K562 (cell line): ENCODE data around the gene ABCC1. TPM values are rescaled to one million over a fixed set of nuclear protein-coding genes. Genes with fewer than 3 reads are reported as not detected.

ENCODE experiments used
- ATAC-seq: fragments of 200-7000 bp; cut with Tn5 transposase; 3 replicates; pipeline ENCODE4 v1.9.1; 2020; ENCODE audit warnings: moderate library complexity
- BruUV-seq: library from RNA; stranded (reverse); fragments of 400-500 nt; replicated peaks from 2 replicates; lab custom pipeline; 2021; lab: Mats Ljungman, UMichigan
- CTCF ChIA-PET: fragments of 300-600 bp; formaldehyde crosslinking; extraction: SDS; loops from one replicate; lab custom pipeline; 2021; ENCODE audit warnings: low intra/inter-chr PET ratio; lab: Yijun Ruan, JAX
- POLR2A ChIA-PET: fragments of 300-600, 350-650 bp; sonication (Branson Sonifier 250); formaldehyde crosslinking; extraction: SDS; loops from one replicate; lab custom pipeline; 2021; ENCODE audit warnings: antibody characterized with exemption, inconsistent platforms; lab: Yijun Ruan, JAX
- DNase-seq, 4 experiments: peaks; one replicate each; pipeline versions ENCODE4 v3.0.0 to v3.0.0-alpha.2; 2011 to 2018; ENCODE audit warnings: low spot score in 3 of 4, mixed read lengths in 3 of 4; ENCODE audit errors: extremely low read depth in 1 of 4
- FAIRE-seq: peaks from 2 replicates; lab custom pipeline; 2011; peaks lifted over from hg19 to GRCh38; lab: Jason Lieb, UNC
- H2AFZ ChIP-seq: 2 replicates; pipeline ENCODE4 v1.6.0; 2011; ENCODE audit warnings: low read depth, low read length, control low read depth, inconsistent platforms
- H3K27ac ChIP-seq: fragments of 200-600 bp; 3 replicates; pipeline ENCODE4 v1.8.0; 2011; ENCODE audit warnings: low read depth, mild to moderate bottlenecking, control low read depth, inconsistent platforms, low read length, moderate library complexity, mixed read lengths; ENCODE audit errors: extremely low read depth
- H3K27me3 ChIP-seq, 2 experiments: fragments of 300-600 bp in 1 of 2; 2 replicates in 1 of 2; 3 replicates in 1 of 2; pipeline versions ENCODE4 v1.6.0 to v1.8.0; 2011; ENCODE audit warnings: inconsistent platforms in 2 of 2, low read length in 2 of 2, mild to moderate bottlenecking in 1 of 2, mixed read lengths in 1 of 2, moderate library complexity in 1 of 2; ENCODE audit not compliant: control insufficient read depth in 2 of 2, insufficient read depth in 2 of 2
- H3K36me3 ChIP-seq: fragments of 300-600 bp; 3 replicates; pipeline ENCODE4 v1.8.0; 2011; ENCODE audit warnings: mild to moderate bottlenecking, low read length, inconsistent platforms; ENCODE audit not compliant: control insufficient read depth, insufficient read depth
- H3K4me1 ChIP-seq, 2 experiments: fragments of 200-600 bp in 1 of 2; replicated peaks in 1 of 2; 2 replicates in 1 of 2; 3 replicates in 1 of 2; pipeline versions ENCODE4 v1.5.1 to v1.8.0; 2011; ENCODE audit warnings: inconsistent platforms in 2 of 2, low read length in 2 of 2, mild to moderate bottlenecking in 1 of 2, mixed read lengths in 1 of 2, moderate library complexity in 1 of 2; ENCODE audit not compliant: control insufficient read depth in 2 of 2, insufficient read depth in 2 of 2
- H3K4me2 ChIP-seq: 2 replicates; pipeline ENCODE4 v1.6.1; 2011; ENCODE audit warnings: low read length, control low read depth, inconsistent platforms, mixed read lengths; ENCODE audit not compliant: insufficient read depth
- H3K4me3 ChIP-seq: fragments of 200-600 bp; sonication (generic), shearing (Covaris generic); 2 replicates; pipeline ENCODE4 v1.5.1; 2016; ENCODE audit warnings: control low read depth, inconsistent platforms
- H3K79me2 ChIP-seq: fragments of 200-600 bp; 3 replicates; pipeline ENCODE4 v1.8.0; 2011; ENCODE audit warnings: low read length, inconsistent platforms; ENCODE audit not compliant: control insufficient read depth, insufficient read depth
- H3K9ac ChIP-seq, 2 experiments: 2 replicates each; pipeline versions ENCODE4 v1.6.0 to v1.6.1; 2011; ENCODE audit warnings: low read depth in 2 of 2, low read length in 2 of 2, control low read depth in 1 of 2, inconsistent platforms in 1 of 2, mild to moderate bottlenecking in 1 of 2, mixed read lengths in 1 of 2; ENCODE audit not compliant: insufficient read depth in 1 of 2
- H3K9me1 ChIP-seq: one replicate; pipeline ENCODE4 v1.6.0; 2011; ENCODE audit warnings: inconsistent platforms, mild to moderate bottlenecking, low read length, moderate library complexity; ENCODE audit not compliant: control insufficient read depth, insufficient read depth
- H3K9me3 ChIP-seq: replicated peaks from 2 replicates; pipeline ENCODE4 v1.5.1; 2011; ENCODE audit warnings: low read depth, low read length, inconsistent platforms; ENCODE audit not compliant: control insufficient read depth, insufficient read depth
- H4K20me1 ChIP-seq: replicated peaks from 2 replicates; pipeline ENCODE4 v1.6.1; 2011; ENCODE audit warnings: low read length, inconsistent platforms, mixed read lengths; ENCODE audit not compliant: control insufficient read depth, insufficient read depth
- KHSRP ChIP-seq: fragments of 450-650 bp; IDR thresholded peaks from 2 replicates; pipeline ENCODE4 v1.6.1; 2017
- NR1H2 ChIP-seq: sonication (generic); formaldehyde crosslinking; IDR thresholded peaks from 2 replicates; pipeline ENCODE4 v1.4.0; 2020; ENCODE audit warnings: mild to moderate bottlenecking, missing genetic modification reagents
- PYGO2 ChIP-seq: fragments of 450-650 bp; IDR thresholded peaks from 2 replicates; pipeline ENCODE4 v1.6.1; 2016; ENCODE audit warnings: mild to moderate bottlenecking, missing genetic modification characterization, moderate library complexity, missing compliant biosample characterization
- ZKSCAN1 ChIP-seq: fragments of 150-350 bp; IDR thresholded peaks from 2 replicates; pipeline ENCODE4 v1.6.1; 2016; ENCODE audit warnings: low read depth, low read length
- ZNF24 ChIP-seq: fragments of 450-650 bp; IDR thresholded peaks from 2 replicates; pipeline ENCODE4 v1.6.1; 2016
- WGBS: fragments of 100-300 bp; shearing (Covaris generic); methylation state at CpG from one replicate; pipeline ENCODE4 v1.1.6; 2016; ENCODE audit warnings: low coverage, mixed read lengths; ENCODE audit not compliant: insufficient coverage; ENCODE audit errors: missing lambda C conversion rate; 5-methylcytosine and 5-hydroxymethylcytosine counted together
- in situ Hi-C: fragments of 300-500 bp; cut with MboI; formaldehyde crosslinking; loops from 4 replicates; pipeline ENCODE4 v1.15.0; 2018; ENCODE audit warnings: inconsistent platforms, mixed read lengths
- intact Hi-C: fragments of 100-400 bp; cut with micrococcal nuclease; formaldehyde crosslinking; loops from 2 replicates; pipeline ENCODE4 v1.14.2; 2022
- polyA plus RNA-seq, 8 experiments: library from polyadenylated mRNA; depleted of rRNA in 4 of 8; stranded (reverse) in 5 of 8; unstranded in 3 of 8; fragments of >200 nt; fragmentation: Nextera tagmentation in 2 of 8; fragmentation: Illumina TruSeq in 1 of 8; extraction: Ambion mirVana in 2 of 8; extraction: Trizol in 1 of 8; gene quantifications; 2 replicates each; pipeline versions ENCODE4 v1.2.1 to v1.2.3, GENCODE V29; 2011 to 2014; ENCODE audit warnings: inconsistent platforms in 1 of 8, missing spikeins in 1 of 8
- total RNA-seq, 7 experiments: library from RNA; depleted of rRNA in 6 of 7; stranded (reverse); fragments of >200 nt in 6 of 7; fragmentation: Illumina TruSeq in 2 of 7; extraction: Trizol in 2 of 7; gene quantifications; 2 replicates each; pipeline versions ENCODE4 v1.2.1 to v1.2.3, GENCODE V29; 2011 to 2021; ENCODE audit warnings: low replicate concordance in 1 of 7
- TF ChIP-seq, protein P1 (sequence below): IDR thresholded peaks from 3 replicates; pipeline ENCODE4 v1.6.1; 2011; ENCODE audit warnings: borderline replicate concordance, mild to moderate bottlenecking; ENCODE audit not compliant: insufficient read length, insufficient read depth
- TF ChIP-seq, protein P2 (sequence below): fragments of 200-600 bp; sonication (generic); IDR thresholded peaks from one replicate; pipeline ENCODE4 v1.6.1; 2012; ENCODE audit warnings: mild to moderate bottlenecking, low read depth, low read length, inconsistent platforms

ABCC1 gene
- total and polyA plus RNA-seq, 9 of the 15 experiments (the other 6 are each of a cell fraction or from before 2014, with no cell fraction given), result 3.9 to 41.6 (median 10.0) TPM

GRCh38 chr16:16032271-16032979, 83.0 kb downstream of the ABCC1 start:
- intact Hi-C loops, result loop anchor here (2.0 kb wide), 1 partner anchor 42 kb away; no protein-coding TSS in a partner anchor
- H3K36me3 ChIP-seq, result peaks cover 58% of the 10 kb centered on the region; the same call in 2 of the 3 replicates
- TF ChIP-seq NR1H2 (CRISPR knock-in tag) (no peak), PYGO2 (tag) (no peak), KHSRP (no peak), ZNF24 (0 out of 2 replicates have a peak, but pooled peaks have one; percentile 27), ZKSCAN1 (peak; percentile 89)
- TF ChIP-seq, protein P1, sequence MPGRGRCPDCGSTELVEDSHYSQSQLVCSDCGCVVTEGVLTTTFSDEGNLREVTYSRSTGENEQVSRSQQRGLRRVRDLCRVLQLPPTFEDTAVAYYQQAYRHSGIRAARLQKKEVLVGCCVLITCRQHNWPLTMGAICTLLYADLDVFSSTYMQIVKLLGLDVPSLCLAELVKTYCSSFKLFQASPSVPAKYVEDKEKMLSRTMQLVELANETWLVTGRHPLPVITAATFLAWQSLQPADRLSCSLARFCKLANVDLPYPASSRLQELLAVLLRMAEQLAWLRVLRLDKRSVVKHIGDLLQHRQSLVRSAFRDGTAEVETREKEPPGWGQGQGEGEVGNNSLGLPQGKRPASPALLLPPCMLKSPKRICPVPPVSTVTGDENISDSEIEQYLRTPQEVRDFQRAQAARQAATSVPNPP, result no peak
- TF ChIP-seq, protein P2, sequence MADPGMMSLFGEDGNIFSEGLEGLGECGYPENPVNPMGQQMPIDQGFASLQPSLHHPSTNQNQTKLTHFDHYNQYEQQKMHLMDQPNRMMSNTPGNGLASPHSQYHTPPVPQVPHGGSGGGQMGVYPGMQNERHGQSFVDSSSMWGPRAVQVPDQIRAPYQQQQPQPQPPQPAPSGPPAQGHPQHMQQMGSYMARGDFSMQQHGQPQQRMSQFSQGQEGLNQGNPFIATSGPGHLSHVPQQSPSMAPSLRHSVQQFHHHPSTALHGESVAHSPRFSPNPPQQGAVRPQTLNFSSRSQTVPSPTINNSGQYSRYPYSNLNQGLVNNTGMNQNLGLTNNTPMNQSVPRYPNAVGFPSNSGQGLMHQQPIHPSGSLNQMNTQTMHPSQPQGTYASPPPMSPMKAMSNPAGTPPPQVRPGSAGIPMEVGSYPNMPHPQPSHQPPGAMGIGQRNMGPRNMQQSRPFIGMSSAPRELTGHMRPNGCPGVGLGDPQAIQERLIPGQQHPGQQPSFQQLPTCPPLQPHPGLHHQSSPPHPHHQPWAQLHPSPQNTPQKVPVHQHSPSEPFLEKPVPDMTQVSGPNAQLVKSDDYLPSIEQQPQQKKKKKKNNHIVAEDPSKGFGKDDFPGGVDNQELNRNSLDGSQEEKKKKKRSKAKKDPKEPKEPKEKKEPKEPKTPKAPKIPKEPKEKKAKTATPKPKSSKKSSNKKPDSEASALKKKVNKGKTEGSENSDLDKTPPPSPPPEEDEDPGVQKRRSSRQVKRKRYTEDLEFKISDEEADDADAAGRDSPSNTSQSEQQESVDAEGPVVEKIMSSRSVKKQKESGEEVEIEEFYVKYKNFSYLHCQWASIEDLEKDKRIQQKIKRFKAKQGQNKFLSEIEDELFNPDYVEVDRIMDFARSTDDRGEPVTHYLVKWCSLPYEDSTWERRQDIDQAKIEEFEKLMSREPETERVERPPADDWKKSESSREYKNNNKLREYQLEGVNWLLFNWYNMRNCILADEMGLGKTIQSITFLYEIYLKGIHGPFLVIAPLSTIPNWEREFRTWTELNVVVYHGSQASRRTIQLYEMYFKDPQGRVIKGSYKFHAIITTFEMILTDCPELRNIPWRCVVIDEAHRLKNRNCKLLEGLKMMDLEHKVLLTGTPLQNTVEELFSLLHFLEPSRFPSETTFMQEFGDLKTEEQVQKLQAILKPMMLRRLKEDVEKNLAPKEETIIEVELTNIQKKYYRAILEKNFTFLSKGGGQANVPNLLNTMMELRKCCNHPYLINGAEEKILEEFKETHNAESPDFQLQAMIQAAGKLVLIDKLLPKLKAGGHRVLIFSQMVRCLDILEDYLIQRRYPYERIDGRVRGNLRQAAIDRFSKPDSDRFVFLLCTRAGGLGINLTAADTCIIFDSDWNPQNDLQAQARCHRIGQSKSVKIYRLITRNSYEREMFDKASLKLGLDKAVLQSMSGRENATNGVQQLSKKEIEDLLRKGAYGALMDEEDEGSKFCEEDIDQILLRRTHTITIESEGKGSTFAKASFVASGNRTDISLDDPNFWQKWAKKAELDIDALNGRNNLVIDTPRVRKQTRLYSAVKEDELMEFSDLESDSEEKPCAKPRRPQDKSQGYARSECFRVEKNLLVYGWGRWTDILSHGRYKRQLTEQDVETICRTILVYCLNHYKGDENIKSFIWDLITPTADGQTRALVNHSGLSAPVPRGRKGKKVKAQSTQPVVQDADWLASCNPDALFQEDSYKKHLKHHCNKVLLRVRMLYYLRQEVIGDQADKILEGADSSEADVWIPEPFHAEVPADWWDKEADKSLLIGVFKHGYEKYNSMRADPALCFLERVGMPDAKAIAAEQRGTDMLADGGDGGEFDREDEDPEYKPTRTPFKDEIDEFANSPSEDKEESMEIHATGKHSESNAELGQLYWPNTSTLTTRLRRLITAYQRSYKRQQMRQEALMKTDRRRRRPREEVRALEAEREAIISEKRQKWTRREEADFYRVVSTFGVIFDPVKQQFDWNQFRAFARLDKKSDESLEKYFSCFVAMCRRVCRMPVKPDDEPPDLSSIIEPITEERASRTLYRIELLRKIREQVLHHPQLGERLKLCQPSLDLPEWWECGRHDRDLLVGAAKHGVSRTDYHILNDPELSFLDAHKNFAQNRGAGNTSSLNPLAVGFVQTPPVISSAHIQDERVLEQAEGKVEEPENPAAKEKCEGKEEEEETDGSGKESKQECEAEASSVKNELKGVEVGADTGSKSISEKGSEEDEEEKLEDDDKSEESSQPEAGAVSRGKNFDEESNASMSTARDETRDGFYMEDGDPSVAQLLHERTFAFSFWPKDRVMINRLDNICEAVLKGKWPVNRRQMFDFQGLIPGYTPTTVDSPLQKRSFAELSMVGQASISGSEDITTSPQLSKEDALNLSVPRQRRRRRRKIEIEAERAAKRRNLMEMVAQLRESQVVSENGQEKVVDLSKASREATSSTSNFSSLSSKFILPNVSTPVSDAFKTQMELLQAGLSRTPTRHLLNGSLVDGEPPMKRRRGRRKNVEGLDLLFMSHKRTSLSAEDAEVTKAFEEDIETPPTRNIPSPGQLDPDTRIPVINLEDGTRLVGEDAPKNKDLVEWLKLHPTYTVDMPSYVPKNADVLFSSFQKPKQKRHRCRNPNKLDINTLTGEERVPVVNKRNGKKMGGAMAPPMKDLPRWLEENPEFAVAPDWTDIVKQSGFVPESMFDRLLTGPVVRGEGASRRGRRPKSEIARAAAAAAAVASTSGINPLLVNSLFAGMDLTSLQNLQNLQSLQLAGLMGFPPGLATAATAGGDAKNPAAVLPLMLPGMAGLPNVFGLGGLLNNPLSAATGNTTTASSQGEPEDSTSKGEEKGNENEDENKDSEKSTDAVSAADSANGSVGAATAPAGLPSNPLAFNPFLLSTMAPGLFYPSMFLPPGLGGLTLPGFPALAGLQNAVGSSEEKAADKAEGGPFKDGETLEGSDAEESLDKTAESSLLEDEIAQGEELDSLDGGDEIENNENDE, result no peak

More at GRCh38 chr16:16032271-16032979, 83.0 kb downstream of the ABCC1 start:
- Histone ChIP-seq H3K27ac (no peak overlapping the region), H3K4me2 (no peak overlapping the region), H2AFZ (no peak overlapping the region), H3K9ac (peak overlapping the region in 1 of 2 experiments; percentile 45; a peak in 1 of 4 replicates), H3K27me3 (no peaks in the 10 kb centered on the region), H3K79me2 (no peaks in the 10 kb centered on the region), H3K9me1 (no peaks in the 10 kb centered on the region), H3K4me3 (no peak overlapping the region), H4K20me1 (no peaks in the 10 kb centered on the region), H3K9me3 (no peaks in the 10 kb centered on the region), H3K4me1 (peaks cover 0 to 5% of the 10 kb centered on the region in 2 experiments; a peak in 2 of 5 replicates)
- ATAC-seq (no peak), DNase-seq (no peak), FAIRE-seq (no peak)
- POLR2A ChIA-PET, result interaction anchor here (0.9 to 4.5 kb wide), 2 partner anchors 10 to 12 kb away, joined by 4 to 26 read pairs; no protein-coding TSS in a partner anchor
- CTCF ChIA-PET, result no interaction called here
- in situ Hi-C loops, result no loop called here
- no TSS peak for BruUV-seq
- WGBS, result 76% methylated on average over 5 of the region's 5 CpGs
